ENCODE measurements around the gene MYADM.

Gene MYADM

DNA sequence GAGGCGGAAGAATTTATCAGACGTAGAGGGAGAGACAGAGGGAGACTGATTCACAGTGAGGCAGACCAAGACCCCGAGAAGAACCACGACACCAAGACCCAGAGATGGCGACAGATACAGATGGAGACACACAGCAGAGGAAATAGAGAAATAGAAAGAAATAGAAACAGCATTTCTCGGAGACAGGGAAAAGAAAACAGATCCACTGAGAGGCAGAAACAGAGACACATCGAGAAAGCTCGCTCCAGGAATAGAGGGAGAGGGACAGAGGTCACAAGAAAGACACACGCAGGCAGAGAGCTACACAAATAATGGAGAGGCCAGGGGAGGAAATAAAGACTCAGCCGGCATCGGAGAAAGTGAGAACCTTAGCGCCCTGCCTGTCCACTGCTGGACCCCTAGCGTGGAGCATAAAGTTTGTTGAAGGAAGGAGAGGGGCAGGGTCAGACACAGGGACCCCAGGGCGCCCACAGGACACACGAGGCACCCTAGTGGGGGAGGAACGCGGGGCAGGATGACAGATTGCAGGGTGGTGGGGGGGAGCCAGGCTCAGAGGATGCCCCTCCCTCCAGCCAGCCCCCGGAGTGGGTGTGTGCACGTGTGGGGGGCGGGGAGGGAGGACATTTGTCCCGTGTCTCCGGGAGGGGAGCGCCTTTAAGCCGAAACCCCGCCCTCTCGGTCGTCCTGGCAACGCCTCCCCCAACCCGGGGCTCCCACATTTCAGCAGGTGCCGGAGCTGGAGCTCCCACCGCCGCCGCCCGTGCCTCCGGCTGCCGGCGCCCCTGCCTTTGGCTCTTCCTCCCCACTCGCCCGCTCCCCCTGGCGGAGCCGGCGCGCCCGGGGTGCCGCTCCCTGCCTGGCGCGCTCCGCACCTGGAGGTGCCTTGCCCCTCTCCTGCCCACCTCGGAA lies 14.1 kb downstream of the MYADM start, which contains the start of gene PRKCG:
PRKCG (plus strand) TSS at position 716 of the 909 bp plus-strand sequence. CDS start 298 bp downstream, outside the sequence.
- Histone ChIP-seq H3K4me3 (ENCODE audit: low read depth, low read length) (peak within 1 kb of the TSS; percentile 69), H3K9me3 (ENCODE audit: control insufficient read depth, insufficient read depth, low read length) (no peaks in the 10 kb centered on the region), H3K4me1 (ENCODE audit: control insufficient read depth, insufficient read depth, low read length) (peaks cover 20% of the 10 kb centered on the region), H3K36me3 (ENCODE audit: control insufficient read depth, insufficient read depth, low read length) (no peaks in the 10 kb centered on the region), H3K27me3 (ENCODE audit: control insufficient read depth, insufficient read depth, low read length) (peaks cover 18% of the 10 kb centered on the region), H3K9ac (ENCODE audit: low read depth, low read length) (no peak within 1 kb of the TSS)

DNA sequence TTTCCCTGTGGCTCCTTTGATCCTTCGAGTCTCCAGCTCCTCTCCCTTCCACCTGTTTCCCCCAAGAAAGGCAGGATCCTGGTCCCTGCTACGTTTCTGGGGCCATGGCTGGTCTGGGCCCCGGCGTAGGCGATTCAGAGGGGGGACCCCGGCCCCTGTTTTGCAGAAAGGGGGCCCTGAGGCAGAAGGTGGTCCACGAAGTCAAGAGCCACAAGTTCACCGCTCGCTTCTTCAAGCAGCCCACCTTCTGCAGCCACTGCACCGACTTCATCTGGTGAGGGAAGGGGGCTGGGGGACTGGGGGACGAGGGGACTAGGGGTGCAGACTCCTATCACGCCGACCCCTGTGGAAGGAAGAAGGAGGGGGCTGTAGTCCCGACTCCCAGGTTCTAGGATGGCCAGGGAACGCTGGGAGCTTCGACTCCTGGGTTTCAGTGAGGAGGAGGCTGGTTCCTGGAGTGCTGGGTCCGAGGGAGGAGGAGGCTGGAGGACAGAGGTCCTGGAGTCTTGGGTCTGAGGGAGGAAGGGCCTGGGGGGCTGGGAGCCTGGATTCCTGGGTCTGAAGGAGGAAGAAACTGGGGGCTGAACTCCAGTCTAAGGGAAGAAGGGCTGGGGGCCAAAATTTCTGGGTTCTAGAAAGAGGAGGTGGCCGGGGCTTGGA lies 14.8 kb downstream of the MYADM start:
- Histone ChIP-seq H3K9ac (ENCODE audit: low read depth, low read length) (no peak overlapping the region), H3K4me3 (ENCODE audit: low read depth, low read length) (peak overlapping the region; percentile 69), H3K4me1 (ENCODE audit: control insufficient read depth, insufficient read depth, low read length) (peaks cover 20% of the 10 kb centered on the region), H3K27me3 (ENCODE audit: control insufficient read depth, insufficient read depth, low read length) (peaks cover 18% of the 10 kb centered on the region), H3K9me3 (ENCODE audit: control insufficient read depth, insufficient read depth, low read length) (no peaks in the 10 kb centered on the region), H3K36me3 (ENCODE audit: control insufficient read depth, insufficient read depth, low read length) (no peaks in the 10 kb centered on the region)

DNA sequence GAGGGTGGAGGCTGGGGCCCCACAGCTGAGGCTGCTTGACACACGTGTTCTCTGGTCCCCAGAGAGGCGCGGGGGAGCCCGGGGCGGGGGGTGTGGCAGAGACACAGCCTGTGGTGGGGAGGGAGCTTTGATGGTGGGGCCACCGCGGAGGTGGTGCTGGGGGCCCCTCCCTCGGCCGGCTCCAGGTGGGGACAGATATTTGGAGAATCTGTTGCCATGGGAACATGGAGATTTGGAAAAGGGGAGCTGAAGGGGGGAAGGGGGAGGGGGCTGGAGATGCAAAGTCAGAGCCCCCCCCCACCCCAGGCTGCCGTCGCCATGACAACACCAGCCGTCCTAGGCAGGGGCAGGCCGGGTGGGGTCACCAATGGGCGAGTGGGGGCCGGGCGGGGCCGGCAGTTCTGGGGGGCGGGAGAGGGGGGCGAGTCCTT lies 15.6 kb downstream of the MYADM start:
- Histone ChIP-seq H3K4me1 (ENCODE audit: control insufficient read depth, insufficient read depth, low read length) (peaks cover 20% of the 10 kb centered on the region), H3K9me3 (ENCODE audit: control insufficient read depth, insufficient read depth, low read length) (no peaks in the 10 kb centered on the region), H3K27me3 (ENCODE audit: control insufficient read depth, insufficient read depth, low read length) (peaks cover 18% of the 10 kb centered on the region), H3K36me3 (ENCODE audit: control insufficient read depth, insufficient read depth, low read length) (no peaks in the 10 kb centered on the region), H3K9ac (ENCODE audit: low read depth, low read length) (no peak overlapping the region), H3K4me3 (ENCODE audit: low read depth, low read length) (peak overlapping the region; percentile 69)

DNA sequence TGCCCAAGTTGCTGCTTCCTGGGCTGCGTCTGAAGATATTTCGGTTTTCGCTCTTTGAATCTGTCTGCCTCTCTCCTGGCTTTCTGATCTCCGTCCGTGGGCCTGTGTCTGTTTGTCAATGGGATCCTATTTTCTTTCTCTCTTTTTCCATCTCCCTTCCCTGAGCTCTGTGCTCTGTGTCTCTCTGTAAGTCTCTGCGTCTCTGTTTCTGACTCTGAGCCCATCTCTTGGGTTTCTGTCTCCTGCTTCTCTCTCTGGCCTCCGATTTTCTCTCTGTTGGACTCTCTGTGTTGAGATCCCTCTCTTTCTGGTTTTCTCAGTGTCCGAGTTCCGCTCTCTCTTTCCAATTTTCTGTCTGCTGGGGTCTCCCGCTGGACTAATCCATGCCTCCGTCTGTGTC lies 16.1 kb downstream of the MYADM start:
- H3K36me3 ChIP-seq (ENCODE audit: control insufficient read depth, insufficient read depth, low read length) = no peaks in the 10 kb centered on the region
- H3K9ac ChIP-seq (ENCODE audit: low read depth, low read length) = no peak overlapping the region
- peak overlapping the region; percentile 55 for H3K4me3 ChIP-seq (ENCODE audit: low read depth, low read length)
- H3K27me3 ChIP-seq (ENCODE audit: control insufficient read depth, insufficient read depth, low read length) = peaks cover 18% of the 10 kb centered on the region
- H3K4me1 ChIP-seq (ENCODE audit: control insufficient read depth, insufficient read depth, low read length) = peaks cover 20% of the 10 kb centered on the region
- H3K9me3 ChIP-seq (ENCODE audit: control insufficient read depth, insufficient read depth, low read length) = no peaks in the 10 kb centered on the region

DNA sequence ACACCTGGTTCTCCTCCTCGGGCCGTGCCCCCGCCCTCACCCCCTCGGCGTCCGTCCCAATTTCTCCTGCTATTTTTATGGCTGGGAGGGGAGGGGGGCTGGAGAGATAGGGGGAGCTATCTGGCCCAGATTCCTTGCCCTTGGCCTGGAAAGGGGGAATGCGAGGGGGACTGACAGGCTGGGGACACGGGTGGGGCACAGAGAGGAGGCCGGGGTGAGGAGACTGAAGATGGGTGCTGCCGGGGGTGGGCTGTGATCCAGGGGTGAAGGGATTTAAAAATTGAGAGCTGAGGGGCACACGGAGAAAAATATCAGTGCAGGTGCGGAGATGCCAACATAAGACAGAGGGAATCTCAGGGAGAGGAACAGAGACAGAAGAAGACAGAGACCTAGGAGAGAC lies 16.6 kb downstream of the MYADM start:
- Histone ChIP-seq H3K36me3 (ENCODE audit: control insufficient read depth, insufficient read depth, low read length) (no peaks in the 10 kb centered on the region), H3K9ac (ENCODE audit: low read depth, low read length) (no peak overlapping the region), H3K4me1 (ENCODE audit: control insufficient read depth, insufficient read depth, low read length) (peaks cover 21% of the 10 kb centered on the region), H3K9me3 (ENCODE audit: control insufficient read depth, insufficient read depth, low read length) (no peaks in the 10 kb centered on the region), H3K27me3 (ENCODE audit: control insufficient read depth, insufficient read depth, low read length) (peaks cover 18% of the 10 kb centered on the region), H3K4me3 (ENCODE audit: low read depth, low read length) (peak overlapping the region; percentile 55)

DNA sequence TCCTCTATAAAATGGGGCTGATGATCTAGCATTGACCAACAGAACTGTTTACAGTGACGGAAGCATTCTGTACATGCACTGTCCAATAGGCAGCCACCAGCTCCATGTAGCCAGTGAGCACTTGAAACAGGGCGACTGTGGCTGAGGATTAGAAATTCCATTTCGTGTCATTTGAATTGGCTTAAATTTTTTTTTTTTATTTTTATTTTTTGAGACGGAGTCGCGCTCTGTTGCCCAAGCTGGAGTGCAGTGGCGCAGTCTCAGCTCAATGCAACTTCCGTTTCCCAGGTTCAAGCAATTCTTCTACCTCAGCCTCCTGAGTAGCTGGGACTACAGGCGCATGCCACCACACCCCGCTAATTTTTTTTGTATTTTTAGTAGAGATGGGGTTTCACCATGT lies 17.4 kb downstream of the MYADM start:
- H3K4me3 ChIP-seq (ENCODE audit: low read depth, low read length) = no peak overlapping the region
- no peaks in the 10 kb centered on the region for H3K9me3 ChIP-seq (ENCODE audit: control insufficient read depth, insufficient read depth, low read length)
- H3K36me3 ChIP-seq (ENCODE audit: control insufficient read depth, insufficient read depth, low read length) = no peaks in the 10 kb centered on the region
- peaks cover 14% of the 10 kb centered on the region for H3K27me3 ChIP-seq (ENCODE audit: control insufficient read depth, insufficient read depth, low read length)
- no peak overlapping the region for H3K9ac ChIP-seq (ENCODE audit: low read depth, low read length)
- H3K4me1 ChIP-seq (ENCODE audit: control insufficient read depth, insufficient read depth, low read length) = peaks cover 18% of the 10 kb centered on the region

DNA sequence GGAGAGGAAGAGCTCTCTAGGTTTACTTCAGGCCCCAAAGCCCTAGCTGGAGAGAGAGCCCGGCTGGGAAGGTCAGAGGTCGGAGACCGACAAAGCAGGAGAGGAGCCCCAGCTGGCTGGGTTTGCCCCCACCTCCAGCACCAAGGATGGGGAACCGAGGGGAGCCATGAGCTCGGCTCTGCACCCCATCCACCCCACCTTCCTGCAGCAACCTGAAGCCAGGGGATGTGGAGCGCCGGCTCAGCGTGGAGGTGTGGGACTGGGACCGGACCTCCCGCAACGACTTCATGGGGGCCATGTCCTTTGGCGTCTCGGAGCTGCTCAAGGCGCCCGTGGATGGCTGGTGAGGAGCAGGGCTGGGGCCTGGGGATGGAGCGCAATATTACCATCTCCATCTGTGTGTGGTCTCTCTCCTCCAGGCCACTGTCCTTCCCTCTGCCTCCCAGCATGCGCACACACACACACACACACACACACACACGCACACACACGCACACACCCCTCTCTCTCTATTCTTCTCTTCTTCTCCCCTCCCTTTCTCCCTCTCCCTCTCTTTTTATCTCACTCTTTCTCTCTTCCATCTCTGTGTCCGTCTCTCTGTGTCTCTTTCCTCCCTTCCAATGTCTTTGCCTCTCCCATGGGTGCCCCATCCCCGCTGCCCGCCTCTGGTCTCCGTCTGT lies 24.8 kb downstream of the MYADM start:
- H3K9ac ChIP-seq (ENCODE audit: low read depth, low read length) = no peak overlapping the region
- H3K4me3 ChIP-seq (ENCODE audit: low read depth, low read length) = no peak overlapping the region
- peaks cover under 1% of the 10 kb centered on the region for H3K27me3 ChIP-seq (ENCODE audit: control insufficient read depth, insufficient read depth, low read length)
- peaks cover 2% of the 10 kb centered on the region for H3K4me1 ChIP-seq (ENCODE audit: control insufficient read depth, insufficient read depth, low read length)
- H3K36me3 ChIP-seq (ENCODE audit: control insufficient read depth, insufficient read depth, low read length) = peaks cover 2% of the 10 kb centered on the region
- no peaks in the 10 kb centered on the region for H3K9me3 ChIP-seq (ENCODE audit: control insufficient read depth, insufficient read depth, low read length)

DNA sequence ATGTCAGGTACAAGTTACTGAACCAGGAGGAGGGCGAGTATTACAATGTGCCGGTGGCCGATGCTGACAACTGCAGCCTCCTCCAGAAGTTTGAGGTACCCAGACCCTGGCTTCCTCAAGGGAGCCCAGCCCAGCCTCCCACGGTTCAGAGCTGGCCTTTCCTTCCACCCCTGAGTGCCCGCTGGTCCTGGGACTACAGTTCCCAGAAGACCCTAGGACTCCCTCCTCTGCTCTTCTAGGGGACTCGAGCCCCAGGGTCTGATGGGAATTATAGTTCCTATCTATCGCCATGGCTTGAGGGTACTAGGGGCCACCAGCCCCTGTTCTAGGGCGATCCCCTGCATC lies 25.3 kb downstream of the MYADM start:
- no peak overlapping the region for H3K9ac ChIP-seq (ENCODE audit: low read depth, low read length)
- peaks cover 2% of the 10 kb centered on the region for H3K36me3 ChIP-seq (ENCODE audit: control insufficient read depth, insufficient read depth, low read length)
- H3K4me1 ChIP-seq (ENCODE audit: control insufficient read depth, insufficient read depth, low read length) = peaks cover 6% of the 10 kb centered on the region
- H3K27me3 ChIP-seq (ENCODE audit: control insufficient read depth, insufficient read depth, low read length) = peaks cover 6% of the 10 kb centered on the region
- H3K9me3 ChIP-seq (ENCODE audit: control insufficient read depth, insufficient read depth, low read length) = no peaks in the 10 kb centered on the region
- no peak overlapping the region for H3K4me3 ChIP-seq (ENCODE audit: low read depth, low read length)

DNA sequence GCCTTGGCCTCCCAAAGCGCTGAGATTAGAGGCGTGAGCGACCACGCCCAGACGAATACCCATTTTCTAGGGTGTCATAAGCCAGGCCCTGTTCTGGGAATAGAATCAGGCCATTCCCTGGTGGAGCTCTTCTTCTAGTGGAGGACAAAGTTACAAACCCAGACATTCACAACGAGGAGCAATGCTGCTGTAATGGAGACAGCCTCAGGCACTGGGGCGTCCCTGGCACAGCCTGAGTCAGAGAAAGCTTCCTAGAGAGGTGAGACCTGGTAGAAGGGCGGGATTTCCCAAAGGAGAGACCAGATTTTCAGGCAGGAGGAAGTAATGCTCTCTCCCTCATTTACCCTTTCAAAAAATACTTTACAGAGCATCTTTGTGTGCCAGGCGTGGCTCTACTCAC lies 27.0 kb downstream of the MYADM start:
- H3K9ac ChIP-seq (ENCODE audit: low read depth, low read length) = no peak overlapping the region
- H3K9me3 ChIP-seq (ENCODE audit: control insufficient read depth, insufficient read depth, low read length) = no peaks in the 10 kb centered on the region
- H3K36me3 ChIP-seq (ENCODE audit: control insufficient read depth, insufficient read depth, low read length) = peaks cover 2% of the 10 kb centered on the region
- H3K27me3 ChIP-seq (ENCODE audit: control insufficient read depth, insufficient read depth, low read length) = peaks cover 7% of the 10 kb centered on the region
- peaks cover 8% of the 10 kb centered on the region for H3K4me1 ChIP-seq (ENCODE audit: control insufficient read depth, insufficient read depth, low read length)
- H3K4me3 ChIP-seq (ENCODE audit: low read depth, low read length) = no peak overlapping the region

DNA sequence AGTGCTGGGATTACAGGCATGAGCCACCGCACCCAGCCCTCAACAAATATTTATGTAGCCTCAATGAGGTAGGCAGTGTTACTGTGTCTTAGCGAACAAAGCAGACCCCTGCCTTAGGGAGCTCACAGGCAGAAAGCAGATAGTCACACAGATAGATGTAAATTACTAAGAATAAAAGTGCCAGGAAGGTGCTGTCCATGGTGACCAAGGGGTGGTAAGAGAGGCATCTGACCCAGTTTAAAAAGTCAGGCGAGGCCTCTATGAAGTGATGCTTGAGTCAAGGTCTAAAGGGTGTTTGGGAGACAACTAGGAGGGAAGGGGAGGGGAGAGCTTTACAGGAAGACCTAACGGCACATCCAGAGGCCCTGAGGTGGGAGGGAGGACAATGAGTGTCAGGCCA lies 29.0 kb downstream of the MYADM start:
- Histone ChIP-seq H3K4me1 (ENCODE audit: control insufficient read depth, insufficient read depth, low read length) (peaks cover 8% of the 10 kb centered on the region), H3K36me3 (ENCODE audit: control insufficient read depth, insufficient read depth, low read length) (peaks cover 7% of the 10 kb centered on the region), H3K27me3 (ENCODE audit: control insufficient read depth, insufficient read depth, low read length) (peaks cover 7% of the 10 kb centered on the region), H3K4me3 (ENCODE audit: low read depth, low read length) (no peak overlapping the region), H3K9me3 (ENCODE audit: control insufficient read depth, insufficient read depth, low read length) (no peaks in the 10 kb centered on the region), H3K9ac (ENCODE audit: low read depth, low read length) (no peak overlapping the region)

DNA sequence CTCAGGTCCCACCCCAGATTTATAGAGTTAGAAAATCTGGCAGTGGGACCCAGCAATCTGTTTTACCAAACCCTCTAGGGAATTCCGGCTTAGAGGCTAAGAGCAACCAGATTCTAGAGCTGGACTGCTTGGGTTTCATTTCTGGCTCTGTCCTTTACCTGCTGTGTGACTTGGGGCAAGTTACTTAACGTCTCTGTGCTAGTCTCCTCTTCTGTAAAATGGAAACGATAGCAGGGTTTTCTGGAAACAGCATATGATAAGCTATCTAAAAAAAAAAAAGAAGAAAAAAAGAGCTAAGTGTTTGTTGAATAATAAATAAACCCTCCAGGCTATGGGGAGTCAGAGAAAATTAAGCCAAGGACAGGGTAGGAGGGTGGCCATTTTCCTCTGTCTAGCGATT lies 29.8 kb downstream of the MYADM start:
- peaks cover 7% of the 10 kb centered on the region for H3K27me3 ChIP-seq (ENCODE audit: control insufficient read depth, insufficient read depth, low read length)
- no peak overlapping the region for H3K9ac ChIP-seq (ENCODE audit: low read depth, low read length)
- peak overlapping the region; percentile 55 for H3K4me3 ChIP-seq (ENCODE audit: low read depth, low read length)
- peaks cover 5% of the 10 kb centered on the region for H3K36me3 ChIP-seq (ENCODE audit: control insufficient read depth, insufficient read depth, low read length)
- H3K4me1 ChIP-seq (ENCODE audit: control insufficient read depth, insufficient read depth, low read length) = peaks cover 8% of the 10 kb centered on the region
- no peaks in the 10 kb centered on the region for H3K9me3 ChIP-seq (ENCODE audit: control insufficient read depth, insufficient read depth, low read length)
